Activated naive CD8-positive, alpha-beta T cell treated with anti-CD3 and anti-CD28 coated beads, Interleukin-2, amount 50 U/mL, for 24 hours (primary cell): ENCODE measurements around the gene LRRIQ1.

Experiments
- ATAC-seq: fragments of 150-1000 bp; cut with Tn5 transposase; one replicate; pipeline ENCODE4 v1.10.0; 2021
- DNase-seq: peaks from one replicate; pipeline ENCODE4 v3.0.0; 2021
- H3K27ac Mint-ChIP-seq: one replicate; pipeline ENCODE4 v1.8.0; 2021; ENCODE audit warnings: mild to moderate bottlenecking, mixed read lengths
- H3K27me3 Mint-ChIP-seq: one replicate; pipeline ENCODE4 v1.8.0; 2021; ENCODE audit warnings: mixed read lengths
- H3K36me3 Mint-ChIP-seq: one replicate; pipeline ENCODE4 v1.8.0; 2021; ENCODE audit warnings: low read depth, mixed read lengths
- H3K4me1 Mint-ChIP-seq: one replicate; pipeline ENCODE4 v1.8.0; 2021; ENCODE audit warnings: mixed read lengths
- H3K4me3 Mint-ChIP-seq: one replicate; pipeline ENCODE4 v1.8.0; 2021; ENCODE audit warnings: mild to moderate bottlenecking, moderate library complexity, mixed read lengths
- H3K9me3 Mint-ChIP-seq: one replicate; pipeline ENCODE4 v1.8.0; 2021; ENCODE audit warnings: mixed read lengths

LRRIQ1 gene

GRCh38 chr12:85089792-85090191 is 53.6 kb downstream of the LRRIQ1 start:
- Mint-ChIP-seq H3K27me3 (no peaks in the 10 kb centered on the region), H3K36me3 (no peaks in the 10 kb centered on the region), H3K4me3 (no peak overlapping the region), H3K27ac (no peak overlapping the region), H3K4me1 (no peaks in the 10 kb centered on the region), H3K9me3 (peaks cover 5% of the 10 kb centered on the region)
- DNase-seq, result no peak
- no peak for ATAC-seq

- H3K4me1 Mint-ChIP-seq, result no peaks in the 10 kb centered on the region
- H3K27ac Mint-ChIP-seq, result no peak overlapping the region
- H3K27me3 Mint-ChIP-seq, result no peaks in the 10 kb centered on the region
- H3K9me3 Mint-ChIP-seq, result no peaks in the 10 kb centered on the region
- H3K36me3 Mint-ChIP-seq, result no peaks in the 10 kb centered on the region
- no peak for DNase-seq
- no peak overlapping the region for H3K4me3 Mint-ChIP-seq
- no peak for ATAC-seq
Observed at GRCh38 chr12:85092814-85093370, 56.7 kb downstream of the LRRIQ1 start.

GRCh38 chr12:85095501-85095900 is 59.4 kb downstream of the LRRIQ1 start:
- Mint-ChIP-seq H3K27me3 (no peaks in the 10 kb centered on the region), H3K27ac (no peak overlapping the region), H3K4me1 (no peaks in the 10 kb centered on the region), H3K4me3 (no peak overlapping the region), H3K36me3 (no peaks in the 10 kb centered on the region), H3K9me3 (no peaks in the 10 kb centered on the region)
- DNase-seq (no peak), ATAC-seq (no peak)

GRCh38 chr12:85130646-85131045 is 94.5 kb downstream of the LRRIQ1 start:
- Mint-ChIP-seq H3K27ac (no peak overlapping the region), H3K36me3 (no peaks in the 10 kb centered on the region), H3K27me3 (no peaks in the 10 kb centered on the region), H3K4me1 (no peaks in the 10 kb centered on the region), H3K4me3 (no peak overlapping the region), H3K9me3 (peaks cover 5% of the 10 kb centered on the region)
- DNase-seq (no peak), ATAC-seq (no peak)

GRCh38 chr12:85138833-85139232 is 102.7 kb downstream of the LRRIQ1 start:
- no peaks in the 10 kb centered on the region for H3K36me3 Mint-ChIP-seq
- H3K27me3 Mint-ChIP-seq, result no peaks in the 10 kb centered on the region
- no peak overlapping the region for H3K4me3 Mint-ChIP-seq
- no peak overlapping the region for H3K27ac Mint-ChIP-seq
- ATAC-seq (no peak), DNase-seq (no peak)
- no peaks in the 10 kb centered on the region for H3K9me3 Mint-ChIP-seq
- H3K4me1 Mint-ChIP-seq, result no peaks in the 10 kb centered on the region

GRCh38 chr12:85147331-85147730 is 111.2 kb downstream of the LRRIQ1 start:
- no peaks in the 10 kb centered on the region for H3K27me3 Mint-ChIP-seq
- H3K36me3 Mint-ChIP-seq, result no peaks in the 10 kb centered on the region
- DNase-seq (no peak), ATAC-seq (no peak)
- H3K4me1 Mint-ChIP-seq, result no peaks in the 10 kb centered on the region
- H3K9me3 Mint-ChIP-seq, result no peaks in the 10 kb centered on the region
- no peak overlapping the region for H3K4me3 Mint-ChIP-seq
- no peak overlapping the region for H3K27ac Mint-ChIP-seq

GRCh38 chr12:85152311-85152729 is 116.2 kb downstream of the LRRIQ1 start:
- Mint-ChIP-seq H3K4me1 (no peaks in the 10 kb centered on the region), H3K4me3 (no peak overlapping the region), H3K9me3 (no peaks in the 10 kb centered on the region), H3K27ac (no peak overlapping the region), H3K27me3 (no peaks in the 10 kb centered on the region), H3K36me3 (no peaks in the 10 kb centered on the region)
- ATAC-seq (no peak), DNase-seq (no peak)

- ATAC-seq (no peak), DNase-seq (no peak)
Observed at GRCh38 chr12:85155791-85156190, 119.6 kb downstream of the LRRIQ1 start.

GRCh38 chr12:85156569-85156968 is 120.4 kb downstream of the LRRIQ1 start:
- H3K4me1 Mint-ChIP-seq, result no peaks in the 10 kb centered on the region
- H3K9me3 Mint-ChIP-seq, result no peaks in the 10 kb centered on the region
- no peak for DNase-seq
- H3K36me3 Mint-ChIP-seq, result no peaks in the 10 kb centered on the region
- H3K27me3 Mint-ChIP-seq, result no peaks in the 10 kb centered on the region
- no peak overlapping the region for H3K4me3 Mint-ChIP-seq
- no peak for ATAC-seq
- no peak overlapping the region for H3K27ac Mint-ChIP-seq

More at GRCh38 chr12:85155791-85156190, 119.6 kb downstream of the LRRIQ1 start:
- H3K9me3 Mint-ChIP-seq, result no peaks in the 10 kb centered on the region
- no peaks in the 10 kb centered on the region for H3K27me3 Mint-ChIP-seq
- H3K27ac Mint-ChIP-seq, result no peak overlapping the region
- H3K4me3 Mint-ChIP-seq, result no peak overlapping the region
- H3K4me1 Mint-ChIP-seq, result no peaks in the 10 kb centered on the region
- H3K36me3 Mint-ChIP-seq, result no peaks in the 10 kb centered on the region

- H3K4me1 Mint-ChIP-seq, result no peaks in the 10 kb centered on the region
- H3K27ac Mint-ChIP-seq, result no peak overlapping the region
- no peak for DNase-seq
- H3K4me3 Mint-ChIP-seq, result no peak overlapping the region
- no peaks in the 10 kb centered on the region for H3K36me3 Mint-ChIP-seq
- no peaks in the 10 kb centered on the region for H3K27me3 Mint-ChIP-seq
- no peak for ATAC-seq
- no peaks in the 10 kb centered on the region for H3K9me3 Mint-ChIP-seq
Observed at GRCh38 chr12:85157035-85157603, 121.0 kb downstream of the LRRIQ1 start.

GRCh38 chr12:85163752-85164321 is 127.7 kb downstream of the LRRIQ1 start:
- H3K36me3 Mint-ChIP-seq, result no peaks in the 10 kb centered on the region
- DNase-seq (no peak), ATAC-seq (no peak)
- no peaks in the 10 kb centered on the region for H3K27me3 Mint-ChIP-seq
- no peak overlapping the region for H3K4me3 Mint-ChIP-seq
- no peak overlapping the region for H3K27ac Mint-ChIP-seq
- no peaks in the 10 kb centered on the region for H3K9me3 Mint-ChIP-seq
- H3K4me1 Mint-ChIP-seq, result no peaks in the 10 kb centered on the region

- no peak for ATAC-seq
- no peak for DNase-seq
- Mint-ChIP-seq H3K4me1 (no peaks in the 10 kb centered on the region), H3K9me3 (no peaks in the 10 kb centered on the region), H3K27me3 (no peaks in the 10 kb centered on the region), H3K36me3 (no peaks in the 10 kb centered on the region), H3K4me3 (no peak overlapping the region), H3K27ac (no peak overlapping the region)
Observed at GRCh38 chr12:85179680-85180270, 143.6 kb downstream of the LRRIQ1 start.

- H3K4me1 Mint-ChIP-seq, result no peaks in the 10 kb centered on the region
- H3K27me3 Mint-ChIP-seq, result no peaks in the 10 kb centered on the region
- H3K4me3 Mint-ChIP-seq, result no peak overlapping the region
- no peaks in the 10 kb centered on the region for H3K9me3 Mint-ChIP-seq
- no peak for DNase-seq
- no peak for ATAC-seq
- no peaks in the 10 kb centered on the region for H3K36me3 Mint-ChIP-seq
- no peak overlapping the region for H3K27ac Mint-ChIP-seq
Observed at GRCh38 chr12:85182699-85183098, 146.5 kb downstream of the LRRIQ1 start.

GRCh38 chr12:85183855-85184254 is 147.7 kb downstream of the LRRIQ1 start:
- H3K36me3 Mint-ChIP-seq, result no peaks in the 10 kb centered on the region
- no peaks in the 10 kb centered on the region for H3K4me1 Mint-ChIP-seq
- no peaks in the 10 kb centered on the region for H3K27me3 Mint-ChIP-seq
- no peak overlapping the region for H3K27ac Mint-ChIP-seq
- no peak for ATAC-seq
- no peak overlapping the region for H3K4me3 Mint-ChIP-seq
- no peaks in the 10 kb centered on the region for H3K9me3 Mint-ChIP-seq
- DNase-seq, result no peak

GRCh38 chr12:85186236-85186635 is 150.1 kb downstream of the LRRIQ1 start:
- no peak overlapping the region for H3K4me3 Mint-ChIP-seq
- no peak for DNase-seq
- H3K9me3 Mint-ChIP-seq, result no peaks in the 10 kb centered on the region
- H3K27ac Mint-ChIP-seq, result no peak overlapping the region
- H3K36me3 Mint-ChIP-seq, result no peaks in the 10 kb centered on the region
- ATAC-seq, result no peak
- no peaks in the 10 kb centered on the region for H3K27me3 Mint-ChIP-seq
- H3K4me1 Mint-ChIP-seq, result no peaks in the 10 kb centered on the region
